WTC11 (cell line): ENCODE data around the gene NELFCD. TPM values are rescaled to one million over a fixed set of nuclear protein-coding genes. Genes with fewer than 3 reads are reported as not detected.

ENCODE experiments used
- ATAC-seq: fragments of 200-7000 bp; cut with Tn5 transposase; 2 replicates; pipeline ENCODE4 v1.10.0; 2021; ENCODE audit warnings: mild to moderate bottlenecking, moderate library complexity
- CTCF ChIA-PET: fragments of 300-600 bp; sonication (Branson Sonifier 250); formaldehyde crosslinking; loops from one replicate; lab custom pipeline; 2021; ENCODE audit warnings: antibody characterized with exemption; lab: Charles Lee
- POLR2A ChIA-PET: fragments of 350-600 bp; sonication (Branson Sonifier 250); formaldehyde crosslinking; loops from one replicate; lab custom pipeline; 2021; ENCODE audit warnings: antibody characterized with exemption; lab: Charles Lee
- DNase-seq: peaks from one replicate; pipeline ENCODE4 v3.0.0; 2021; ENCODE audit warnings: low spot score
- H3K27ac Mint-ChIP-seq: 2 replicates; pipeline ENCODE4 v1.8.0; 2021; ENCODE audit warnings: mixed read lengths
- H3K27me3 Mint-ChIP-seq: 2 replicates; pipeline ENCODE4 v1.8.0; 2021; ENCODE audit warnings: low read depth, mild to moderate bottlenecking, moderate library complexity, mixed read lengths
- H3K36me3 Mint-ChIP-seq: 2 replicates; pipeline ENCODE4 v1.8.0; 2021; ENCODE audit warnings: mixed read lengths
- H3K4me1 Mint-ChIP-seq: 2 replicates; pipeline ENCODE4 v1.8.0; 2022; ENCODE audit warnings: mixed read lengths
- H3K4me3 Mint-ChIP-seq: 2 replicates; pipeline ENCODE4 v1.8.0; 2021; ENCODE audit warnings: mild to moderate bottlenecking, moderate library complexity, mixed read lengths
- H3K9me3 Mint-ChIP-seq: 2 replicates; pipeline ENCODE4 v1.8.0; 2021; ENCODE audit warnings: mixed read lengths
- AFF4 ChIP-seq: sonication (generic); formaldehyde crosslinking; IDR thresholded peaks from 2 replicates; pipeline ENCODE4 v1.8.1; 2023; ENCODE audit warnings: mild to moderate bottlenecking, missing genetic modification reagents, borderline replicate concordance
- FOXJ3 ChIP-seq: sonication (generic); formaldehyde crosslinking; IDR thresholded peaks from 2 replicates; pipeline ENCODE4 v1.9.0; 2021; ENCODE audit warnings: missing genetic modification reagents, mild to moderate bottlenecking, borderline replicate concordance
- FOXK1 ChIP-seq: sonication (generic); formaldehyde crosslinking; IDR thresholded peaks from 2 replicates; pipeline ENCODE4 v1.8.0; 2022; ENCODE audit warnings: mild to moderate bottlenecking, moderate library complexity, missing genetic modification reagents
- FOXP1 ChIP-seq: sonication (generic); formaldehyde crosslinking; IDR thresholded peaks from 2 replicates; pipeline ENCODE4 v1.8.0; 2022; ENCODE audit warnings: missing genetic modification reagents, mild to moderate bottlenecking, moderate library complexity, borderline replicate concordance
- GABPB1 ChIP-seq: sonication (generic); formaldehyde crosslinking; IDR thresholded peaks from 2 replicates; pipeline ENCODE4 v1.8.1; 2023; ENCODE audit warnings: mild to moderate bottlenecking, missing genetic modification reagents
- GRHL2 ChIP-seq: fragments of 250-450 bp; sonication (Bioruptor Pico); IDR thresholded peaks from 2 replicates; pipeline ENCODE4 v1.8.0; 2022; ENCODE audit warnings: mild to moderate bottlenecking, moderate library complexity; ENCODE audit not compliant: insufficient replicate concordance, severe bottlenecking
- IRF1 ChIP-seq: sonication (generic); formaldehyde crosslinking; IDR thresholded peaks from 2 replicates; pipeline ENCODE4 v1.8.0; 2023; ENCODE audit warnings: missing genetic modification reagents
- MXD4 ChIP-seq: fragments of 250-450 bp; sonication (Bioruptor Pico); IDR thresholded peaks from 2 replicates; pipeline ENCODE4 v1.8.0; 2021; ENCODE audit warnings: mild to moderate bottlenecking, moderate library complexity, borderline replicate concordance
- NFE2L1 ChIP-seq: sonication (generic); formaldehyde crosslinking; IDR thresholded peaks from 2 replicates; pipeline ENCODE4 v1.8.1; 2023; ENCODE audit warnings: missing genetic modification reagents
- NFYB ChIP-seq: sonication (generic); formaldehyde crosslinking; conservative IDR thresholded peaks from 2 replicates; pipeline ENCODE4 v1.8.0; 2022; ENCODE audit warnings: low read depth, missing genetic modification reagents
- PRDM15 ChIP-seq: sonication (generic); formaldehyde crosslinking; IDR thresholded peaks from 2 replicates; pipeline ENCODE4 v1.8.0; 2022; ENCODE audit warnings: missing genetic modification reagents
- SMAD3 ChIP-seq: sonication (generic); formaldehyde crosslinking; IDR thresholded peaks from 2 replicates; pipeline ENCODE4 v1.8.0; 2022; ENCODE audit warnings: missing genetic modification reagents, mild to moderate bottlenecking, borderline replicate concordance
- SMAD4 ChIP-seq: sonication (generic); formaldehyde crosslinking; IDR thresholded peaks from 2 replicates; pipeline ENCODE4 v1.8.0; 2022; ENCODE audit warnings: mild to moderate bottlenecking, missing genetic modification reagents
- TEAD1 ChIP-seq: sonication (generic); formaldehyde crosslinking; IDR thresholded peaks from 2 replicates; pipeline ENCODE4 v1.8.0; 2022; ENCODE audit warnings: mild to moderate bottlenecking, missing genetic modification reagents
- TP53 ChIP-seq: sonication (generic); formaldehyde crosslinking; IDR thresholded peaks from 2 replicates; pipeline ENCODE4 v1.8.1; 2023; ENCODE audit warnings: mild to moderate bottlenecking, missing genetic modification reagents
- USF2 ChIP-seq: sonication (generic); formaldehyde crosslinking; IDR thresholded peaks from 2 replicates; pipeline ENCODE4 v1.8.1; 2023; ENCODE audit warnings: mild to moderate bottlenecking, missing genetic modification reagents, moderate library complexity
- ZBTB21 ChIP-seq: sonication (generic); formaldehyde crosslinking; IDR thresholded peaks from 2 replicates; pipeline ENCODE4 v1.8.1; 2023; ENCODE audit warnings: mild to moderate bottlenecking, missing genetic modification reagents, borderline replicate concordance
- ZNF219 ChIP-seq: sonication (generic); formaldehyde crosslinking; IDR thresholded peaks from 2 replicates; pipeline ENCODE4 v1.8.0; 2023; ENCODE audit warnings: missing genetic modification reagents, mild to moderate bottlenecking, borderline replicate concordance
- ZNF263 ChIP-seq: sonication (generic); formaldehyde crosslinking; IDR thresholded peaks from 2 replicates; pipeline ENCODE4 v1.8.1; 2022; ENCODE audit warnings: low read depth, mild to moderate bottlenecking, moderate library complexity, missing genetic modification reagents
- ZNF425 ChIP-seq: fragments of 250-450 bp; sonication (Bioruptor Pico); conservative IDR thresholded peaks from 2 replicates; pipeline ENCODE4 v1.9.0; 2021; ENCODE audit warnings: mild to moderate bottlenecking
- ZNF512 ChIP-seq: sonication (generic); formaldehyde crosslinking; IDR thresholded peaks from 2 replicates; pipeline ENCODE4 v1.8.1; 2022; ENCODE audit warnings: missing genetic modification reagents, borderline replicate concordance
- ZSCAN18 ChIP-seq: fragments of 250-450 bp; sonication (Bioruptor Pico); IDR thresholded peaks from 2 replicates; pipeline ENCODE4 v2.1.2; 2022; ENCODE audit warnings: mild to moderate bottlenecking, moderate library complexity
- total RNA-seq: library from RNA; stranded (reverse); gene quantifications from 3 replicates; pipeline ENCODE4 v1.2.3, GENCODE V29; 2021

Gene NELFCD
- total RNA-seq, 1 experiment from 2014 or later: 66.9 TPM

GRCh38 chr20:58985656-58986055 is 4.6 kb downstream of the NELFCD start (continued):
- TF ChIP-seq ZNF512 (no peak), ZNF263 (CRISPR knock-in tag) (no peak), PRDM15 (no peak), NFE2L1 (CRISPR knock-in tag) (no peak), FOXK1 (CRISPR knock-in tag) (no peak), TEAD1 (CRISPR knock-in tag) (no peak), NFYB (no peak)
- TF ChIP-seq, all 79 proteins: peak for 0

- H3K4me3 Mint-ChIP-seq: no peak overlapping the region
- H3K9me3 Mint-ChIP-seq: no peaks in the 10 kb centered on the region
- POLR2A ChIA-PET: no interaction called here
- H3K27me3 Mint-ChIP-seq: no peaks in the 10 kb centered on the region
- peaks cover 54% of the 10 kb centered on the region for H3K36me3 Mint-ChIP-seq
- CTCF ChIA-PET: no interaction called here
- ATAC-seq (no peak), DNase-seq (no peak)
- peaks cover 19% of the 10 kb centered on the region for H3K4me1 Mint-ChIP-seq
- TF ChIP-seq ZNF219 (CRISPR knock-in tag) (no peak), NFE2L1 (CRISPR knock-in tag) (no peak), ZBTB21 (CRISPR knock-in tag) (no peak), TEAD1 (CRISPR knock-in tag) (no peak), FOXP1 (CRISPR knock-in tag) (no peak), SMAD4 (no peak), TP53 (CRISPR knock-in tag) (no peak), SMAD3 (CRISPR knock-in tag) (no peak), ZNF425 (no peak), GABPB1 (CRISPR knock-in tag) (no peak), AFF4 (CRISPR knock-in tag) (no peak), ZSCAN18 (CRISPR knock-in tag) (no peak), FOXJ3 (CRISPR knock-in tag) (no peak), USF2 (CRISPR knock-in tag) (no peak), GRHL2 (no peak), IRF1 (CRISPR knock-in tag) (no peak), MXD4 (CRISPR knock-in tag) (no peak)
- H3K27ac Mint-ChIP-seq: no peak overlapping the region
Measured at GRCh38 chr20:58986286-58986967, 5.4 kb downstream of the NELFCD start.
